ENCODE measurements around the gene SMAP1.

DNA sequence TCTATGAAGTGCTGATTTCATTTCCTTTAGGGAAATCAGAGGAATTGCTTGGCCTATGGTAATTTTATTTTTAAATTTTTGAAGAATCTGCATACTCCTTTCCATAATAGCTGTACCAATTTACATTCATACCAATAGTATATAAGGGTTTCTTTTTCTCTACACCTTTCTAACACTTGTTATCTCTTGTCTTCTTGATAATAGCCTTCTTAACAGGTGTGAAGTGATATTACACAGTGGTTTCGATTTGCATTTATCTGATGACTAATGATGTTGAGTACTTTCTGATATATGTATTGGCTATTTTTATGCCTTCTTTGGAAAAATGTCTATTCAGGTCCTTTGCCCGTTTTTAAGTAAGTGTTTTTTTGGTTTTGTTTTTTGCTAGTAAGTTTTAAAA is 40.8 kb downstream of the SMAP1 start:
- no peak for TF ChIP-seq EZH2 (IDR thresholded peaks at IDR 0.05; ENCODE audit: insufficient read depth, poor library complexity, severe bottlenecking)
- no peak for TF ChIP-seq EZH2phosphoT487 (IDR thresholded peaks at IDR 0.05; ENCODE audit: insufficient read depth, low read depth)

Data from GM23248 (cell line).